PC-9 (cell line): ENCODE measurements around the gene KCNH8. TPM values are rescaled to one million over a fixed set of nuclear protein-coding genes. Genes with fewer than 3 reads are reported as not detected.

Experiments used
- BruUV-seq: library from RNA; stranded (reverse); fragments of 400-500 nt; replicated peaks from 2 replicates; lab custom pipeline; 2021; lab: Mats Ljungman, UMichigan
- CTCF ChIA-PET: fragments of 300-600 bp; sonication (Branson Sonifier 250); formaldehyde crosslinking; loops from one replicate; lab custom pipeline; 2022; ENCODE audit warnings: antibody characterized with exemption; lab: Charles Lee
- POLR2A ChIA-PET: fragments of 300-600 bp; sonication (Branson Sonifier 250); formaldehyde crosslinking; loops from one replicate; lab custom pipeline; 2022; ENCODE audit warnings: antibody characterized with exemption; ENCODE audit not compliant: unreplicated experiment; lab: Charles Lee
- DNase-seq, 2 experiments: peaks; one replicate each; pipeline versions ENCODE4 v3.0.0 to v3.0.0-alpha.2; 2015 to 2022; ENCODE audit warnings: mixed read lengths in 1 of 2
- H2AFZ ChIP-seq: fragments of 200-600 bp; sonication (generic); 2 replicates; pipeline ENCODE4 v1.8.1; 2017; ENCODE audit warnings: antibody characterized with exemption
- H3F3A ChIP-seq: fragments of 200-600 bp; sonication (generic); 2 replicates; pipeline ENCODE4 v1.8.1; 2017; ENCODE audit warnings: antibody characterized with exemption, mild to moderate bottlenecking, low read depth; ENCODE audit not compliant: insufficient read depth
- H3K27ac ChIP-seq: fragments of 200-600 bp; sonication (generic); 2 replicates; pipeline ENCODE4 v1.6.1; 2016; ENCODE audit warnings: mixed run types
- H3K27me3 ChIP-seq: fragments of 200-600 bp; sonication (generic); 2 replicates; pipeline ENCODE4 v1.6.1; 2016; ENCODE audit warnings: low read depth, mixed run types; ENCODE audit not compliant: insufficient read depth
- H3K36me3 ChIP-seq: fragments of 200-600 bp; sonication (generic); 2 replicates; pipeline ENCODE4 v1.6.1; 2016; ENCODE audit warnings: low read depth, mixed run types
- H3K4me1 ChIP-seq: fragments of 200-600 bp; sonication (generic); replicated peaks from 2 replicates; pipeline ENCODE4 v1.6.1; 2016; ENCODE audit warnings: mixed run types; ENCODE audit not compliant: insufficient read depth
- H3K4me2 ChIP-seq: fragments of 200-600 bp; sonication (generic); 2 replicates; pipeline ENCODE4 v1.6.1; 2017; ENCODE audit warnings: mixed run types
- H3K4me3 ChIP-seq: fragments of 200-600 bp; sonication (generic); 2 replicates; pipeline ENCODE4 v1.6.1; 2016; ENCODE audit warnings: mixed run types
- H3K79me2 ChIP-seq: fragments of 200-600 bp; sonication (generic); 2 replicates; pipeline ENCODE4 v1.6.1; 2017; ENCODE audit warnings: low read depth, mixed run types
- H3K9me2 ChIP-seq: fragments of 200-600 bp; sonication (generic); 2 replicates; pipeline ENCODE4 v1.8.1; 2017; ENCODE audit warnings: mild to moderate bottlenecking; ENCODE audit not compliant: insufficient read depth
- H3K9me3 ChIP-seq: fragments of 200-600 bp; sonication (generic); 2 replicates; pipeline ENCODE4 v1.8.1; 2016; ENCODE audit warnings: low read depth; ENCODE audit not compliant: insufficient read depth
- H4K20me1 ChIP-seq: fragments of 200-600 bp; sonication (generic); 2 replicates; pipeline ENCODE4 v1.8.1; 2017; ENCODE audit not compliant: insufficient read depth
- CTCF ChIP-seq: fragments of 200-600 bp; sonication (generic); conservative IDR thresholded peaks from 2 replicates; pipeline ENCODE4 v1.6.1; 2017; ENCODE audit warnings: mixed run types, antibody characterized with exemption, mild to moderate bottlenecking, moderate library complexity
- EZH2 ChIP-seq: fragments of 200-600 bp; sonication (generic); IDR thresholded peaks from 2 replicates; pipeline ENCODE4 v1.8.0; 2017; ENCODE audit warnings: antibody characterized with exemption, low read depth
- intact Hi-C: fragments of 100-400 bp; cut with micrococcal nuclease; formaldehyde crosslinking; loops from one replicate; pipeline ENCODE4 v1.10.0; 2022; ENCODE audit not compliant: unreplicated experiment
- total RNA-seq: library from RNA; stranded (reverse); gene quantifications from 2 replicates; pipeline ENCODE4 v1.2.3, GENCODE V29; 2021

KCNH8 gene
- total RNA-seq, 1 experiment from 2014 or later = 0.63 TPM

- POLR2A ChIA-PET = no interaction called here
- TF ChIP-seq EZH2 = no peak
- no peak for TF ChIP-seq CTCF
- H3K4me1 ChIP-seq = no peaks in the 10 kb centered on the region
- H3K4me3 ChIP-seq = no peak overlapping the region
- no peaks in the 10 kb centered on the region for H3K36me3 ChIP-seq
- no peaks in the 10 kb centered on the region for H3F3A ChIP-seq
- H3K9me3 ChIP-seq = no peaks in the 10 kb centered on the region
- no peaks in the 10 kb centered on the region for H4K20me1 ChIP-seq
- CTCF ChIA-PET = no interaction called here
- H2AFZ ChIP-seq = no peak overlapping the region
- no peak for DNase-seq
- H3K27ac ChIP-seq = no peak overlapping the region
- 0 out of 2 replicates have a peak, but pooled peaks cover under 1% of the 10 kb centered on the region for H3K9me2 ChIP-seq
- H3K4me2 ChIP-seq = no peak overlapping the region
- H3K79me2 ChIP-seq = no peaks in the 10 kb centered on the region
- intact Hi-C loops = no loop called here
- BruUV-seq = no TSS peak
- H3K27me3 ChIP-seq = no peaks in the 10 kb centered on the region
Measured at GRCh38 chr3:19547665-19548464, 399.6 kb downstream of the KCNH8 start.

GRCh38 chr3:19559724-19560442 is 411.6 kb downstream of the KCNH8 start:
- no peak for TF ChIP-seq EZH2
- no peak for TF ChIP-seq CTCF
- no peak overlapping the region for H2AFZ ChIP-seq
- H3F3A ChIP-seq = no peaks in the 10 kb centered on the region
- no peaks in the 10 kb centered on the region for H3K9me3 ChIP-seq
- intact Hi-C loops = no loop called here
- no TSS peak for BruUV-seq
- POLR2A ChIA-PET = no interaction called here
- CTCF ChIA-PET = no interaction called here
- no peak overlapping the region for H3K4me2 ChIP-seq
- H4K20me1 ChIP-seq = no peaks in the 10 kb centered on the region
- H3K4me3 ChIP-seq = no peak overlapping the region
- H3K36me3 ChIP-seq = no peaks in the 10 kb centered on the region
- no peaks in the 10 kb centered on the region for H3K4me1 ChIP-seq
- no peak overlapping the region for H3K27ac ChIP-seq
- no peak for DNase-seq
- H3K27me3 ChIP-seq = no peaks in the 10 kb centered on the region
- H3K9me2 ChIP-seq = no peaks in the 10 kb centered on the region
- H3K79me2 ChIP-seq = no peaks in the 10 kb centered on the region

GRCh38 chr3:19573644-19574043 is 425.3 kb downstream of the KCNH8 start:
- POLR2A ChIA-PET = no interaction called here
- Histone ChIP-seq H3K79me2 (no peaks in the 10 kb centered on the region), H3K4me2 (no peak overlapping the region), H3F3A (no peaks in the 10 kb centered on the region; the same call in 1 of the 2 replicates), H3K27me3 (no peaks in the 10 kb centered on the region), H2AFZ (no peak overlapping the region), H3K36me3 (no peaks in the 10 kb centered on the region), H3K9me2 (no peaks in the 10 kb centered on the region), H4K20me1 (no peaks in the 10 kb centered on the region), H3K4me1 (no peaks in the 10 kb centered on the region), H3K27ac (no peak overlapping the region), H3K4me3 (no peak overlapping the region), H3K9me3 (no peaks in the 10 kb centered on the region)
- CTCF ChIA-PET = interaction anchor here (0.6 kb wide), 1 partner anchor 224 kb away, joined by 3 read pairs; no protein-coding TSS in a partner anchor
- BruUV-seq = no TSS peak
- intact Hi-C loops = no loop called here
- no peak for DNase-seq
- no peak for TF ChIP-seq CTCF
